HG02798 (cell line): ENCODE measurements around the gene ACSS1.
A peak's percentile ranks its signal among the peaks of the same experiment; 100 is the strongest.

Experiments used
- ATAC-seq: cut with Tn5 transposase; IDR thresholded peaks from one replicate; pipeline ENCODE4 v1.9.1; 2021; ENCODE audit warnings: mild to moderate bottlenecking; ENCODE audit not compliant: unreplicated experiment, poor library complexity

ACSS1 gene

GRCh38 chr20:25048519-25048952 is 9.4 kb downstream of the ACSS1 start:
- no peak for ATAC-seq

GRCh38 chr20:25047766-25048165 is 10.2 kb downstream of the ACSS1 start:
- no peak for ATAC-seq

- no peak for ATAC-seq
These were observed 10.9 kb downstream of the ACSS1 start for GRCh38 chr20:25046736-25047666.

GRCh38 chr20:25046181-25046641 is 11.7 kb downstream of the ACSS1 start:
- ATAC-seq, result no peak

GRCh38 chr20:25045343-25045712 is 12.6 kb downstream of the ACSS1 start:
- ATAC-seq, result no peak

GRCh38 chr20:25044660-25045342 is 13.1 kb downstream of the ACSS1 start:
- ATAC-seq, result no peak

GRCh38 chr20:25044261-25044560 is 13.7 kb downstream of the ACSS1 start:
- ATAC-seq, result no peak

- no peak for ATAC-seq
These were observed 14.3 kb downstream of the ACSS1 start for GRCh38 chr20:25043499-25044260.

GRCh38 chr20:25042531-25043498 is 15.1 kb downstream of the ACSS1 start:
- ATAC-seq, result peak; percentile 91

- ATAC-seq, result no peak
These were observed 16.0 kb downstream of the ACSS1 start for GRCh38 chr20:25041813-25042530.

GRCh38 chr20:25040438-25040831 is 17.5 kb downstream of the ACSS1 start:
- no peak for ATAC-seq

- ATAC-seq, result no peak
These were observed 18.1 kb downstream of the ACSS1 start for GRCh38 chr20:25039697-25040437.

- ATAC-seq, result no peak
These were observed 19.3 kb downstream of the ACSS1 start for GRCh38 chr20:25038591-25039015.

GRCh38 chr20:25038103-25038410 is 19.9 kb downstream of the ACSS1 start:
- no peak for ATAC-seq

GRCh38 chr20:25037288-25038102 is 20.4 kb downstream of the ACSS1 start:
- no peak for ATAC-seq

- ATAC-seq, result no peak
These were observed 21.5 kb downstream of the ACSS1 start for GRCh38 chr20:25036331-25036936.

- ATAC-seq, result no peak
These were observed 22.0 kb downstream of the ACSS1 start for GRCh38 chr20:25035921-25036320.
